ENCODE data around the gene ZFYVE28. TPM values are rescaled to one million over a fixed set of nuclear protein-coding genes. Genes with fewer than 3 reads are reported as not detected.

The ZFYVE28 gene
- total RNA-seq, 1 experiment from 2014 or later = 19.2 TPM

DNA sequence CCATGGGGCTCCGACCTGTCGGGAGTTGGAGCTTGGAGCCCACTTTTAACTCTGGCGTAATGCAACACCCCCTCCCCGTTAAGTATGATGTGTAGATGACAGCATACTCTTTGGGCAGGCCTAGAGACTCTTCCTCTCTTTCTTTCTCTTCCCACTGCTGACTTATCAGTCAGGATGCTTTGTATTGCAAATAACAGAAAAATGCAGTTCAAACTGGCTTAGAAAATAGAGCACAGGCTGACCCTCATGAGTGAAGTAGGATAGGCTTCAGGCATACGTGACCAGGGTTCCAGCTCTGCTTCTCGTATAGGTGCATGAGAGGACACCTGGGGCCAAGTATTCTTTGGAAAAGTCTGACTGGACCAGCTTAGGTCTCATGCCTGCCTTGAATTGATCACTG is 27.1 kb upstream of the ZFYVE28 start:
- Histone ChIP-seq H3K9me2 (ENCODE audit: insufficient read depth) (no peaks in the 10 kb centered on the region), H3K36me3 (ENCODE audit: control insufficient read depth in 1 of 2, insufficient read depth in 2 of 2, low read length in 2 of 2) (no peaks in the 10 kb centered on the region), H2AFZ (ENCODE audit: low read depth, low read length, poor library complexity, severe bottlenecking) (no peak overlapping the region), H3K4me1 (ENCODE audit: control insufficient read depth in 1 of 2, insufficient read depth in 2 of 2, low read length in 2 of 2) (peaks cover 4 to 10% of the 10 kb centered on the region in 2 experiments; a peak in 3 of 4 replicates), H3K79me2 (ENCODE audit: insufficient read depth, low read length) (no peaks in the 10 kb centered on the region), H3K4me2 (ENCODE audit: low read length) (no peak overlapping the region), H3K9me3 (ENCODE audit: control insufficient read depth in 1 of 2, insufficient read depth in 1 of 2, low read depth in 1 of 2, low read length in 2 of 2) (no peaks in the 10 kb centered on the region), H3K9ac (ENCODE audit: low read length) (no peak overlapping the region), H3K27ac (ENCODE audit: low read depth, low read length) (no peak overlapping the region), H4K20me1 (ENCODE audit: insufficient read depth) (no peaks in the 10 kb centered on the region), H3K4me3 (replicated peaks in 1 of 2; ENCODE audit: low read depth in 1 of 2, low read length in 2 of 2) (no peak overlapping the region), H3K27me3 (ENCODE audit: insufficient read depth, low read length) (no peaks in the 10 kb centered on the region)
- TF ChIP-seq ZNF274 (IDR thresholded peaks at IDR 0.05; ENCODE audit: low read depth, low read length) = no peak
- no peak for TF ChIP-seq EZH2 (IDR thresholded peaks at IDR 0.05)
- TF ChIP-seq, protein P1, sequence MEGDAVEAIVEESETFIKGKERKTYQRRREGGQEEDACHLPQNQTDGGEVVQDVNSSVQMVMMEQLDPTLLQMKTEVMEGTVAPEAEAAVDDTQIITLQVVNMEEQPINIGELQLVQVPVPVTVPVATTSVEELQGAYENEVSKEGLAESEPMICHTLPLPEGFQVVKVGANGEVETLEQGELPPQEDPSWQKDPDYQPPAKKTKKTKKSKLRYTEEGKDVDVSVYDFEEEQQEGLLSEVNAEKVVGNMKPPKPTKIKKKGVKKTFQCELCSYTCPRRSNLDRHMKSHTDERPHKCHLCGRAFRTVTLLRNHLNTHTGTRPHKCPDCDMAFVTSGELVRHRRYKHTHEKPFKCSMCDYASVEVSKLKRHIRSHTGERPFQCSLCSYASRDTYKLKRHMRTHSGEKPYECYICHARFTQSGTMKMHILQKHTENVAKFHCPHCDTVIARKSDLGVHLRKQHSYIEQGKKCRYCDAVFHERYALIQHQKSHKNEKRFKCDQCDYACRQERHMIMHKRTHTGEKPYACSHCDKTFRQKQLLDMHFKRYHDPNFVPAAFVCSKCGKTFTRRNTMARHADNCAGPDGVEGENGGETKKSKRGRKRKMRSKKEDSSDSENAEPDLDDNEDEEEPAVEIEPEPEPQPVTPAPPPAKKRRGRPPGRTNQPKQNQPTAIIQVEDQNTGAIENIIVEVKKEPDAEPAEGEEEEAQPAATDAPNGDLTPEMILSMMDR (IDR thresholded peaks at IDR 0.05 in 2 of 3, conservative IDR thresholded peaks at IDR 0.05 in 1 of 3; ENCODE audit: borderline replicate concordance in 1 of 3, insufficient read depth in 1 of 3, low read depth in 2 of 3, low read length in 2 of 3) = no peak
- TF ChIP-seq, protein P2, sequence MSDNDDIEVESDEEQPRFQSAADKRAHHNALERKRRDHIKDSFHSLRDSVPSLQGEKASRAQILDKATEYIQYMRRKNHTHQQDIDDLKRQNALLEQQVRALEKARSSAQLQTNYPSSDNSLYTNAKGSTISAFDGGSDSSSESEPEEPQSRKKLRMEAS (IDR thresholded peaks at IDR 0.05) = no peak
- TF ChIP-seq JUND (IDR thresholded peaks at IDR 0.05) = no peak
- no peak for TF ChIP-seq TCF7L2 (IDR thresholded peaks at IDR 0.05; ENCODE audit: borderline replicate concordance, extremely low read depth, insufficient read depth, insufficient read length)
- no peak for TF ChIP-seq POLR2A (IDR thresholded peaks at IDR 0.05; ENCODE audit: borderline replicate concordance, extremely low read depth, insufficient read depth, insufficient read length)
- TF ChIP-seq ZFX (IDR thresholded peaks at IDR 0.05) = no peak
- no peak for TF ChIP-seq ELF1 (IDR thresholded peaks at IDR 0.05; ENCODE audit: borderline replicate concordance, low read depth)
- no peak for TF ChIP-seq FOSL1 (IDR thresholded peaks at IDR 0.05; ENCODE audit: low read depth)
- TF ChIP-seq CBX3 (IDR thresholded peaks at IDR 0.05; ENCODE audit: low read depth) = no peak
- TF ChIP-seq SIN3A (IDR thresholded peaks at IDR 0.05; ENCODE audit: low read depth) = no peak
- TF ChIP-seq ZBTB33 (IDR thresholded peaks at IDR 0.05; ENCODE audit: extremely low read depth, insufficient replicate concordance, low read length) = no peak
- TF ChIP-seq YY1 (IDR thresholded peaks at IDR 0.05; ENCODE audit: extremely low read depth, insufficient replicate concordance, low read depth, low read length) = no peak
- no peak for TF ChIP-seq SRF (IDR thresholded peaks at IDR 0.05; ENCODE audit: low read depth)
- TF ChIP-seq EZH2phosphoT487 (IDR thresholded peaks at IDR 0.05; ENCODE audit: borderline replicate concordance) = no peak
- no peak for TF ChIP-seq EGR1 (IDR thresholded peaks at IDR 0.05; ENCODE audit: low read depth)
- no peak for TF ChIP-seq SP1 (IDR thresholded peaks at IDR 0.05; ENCODE audit: low read depth)
- no peak for TF ChIP-seq POLR2AphosphoS5 (IDR thresholded peaks at IDR 0.05; ENCODE audit: low read depth, low read length)
- TF ChIP-seq ATF3 (IDR thresholded peaks at IDR 0.05) = no peak
- intact Hi-C loops (cut with micrococcal nuclease) = no loop called here
- BruUV-seq (replicated peaks) = no TSS peak
- no peak for DNase-seq (ENCODE audit: low read depth, low spot score)
- ATAC-seq = no peak
- POLR2A ChIA-PET = no interaction called here
- CTCF ChIA-PET = interaction anchor here (0.7 kb wide), 1 partner anchor 153 kb away, joined by 3 read pairs; no protein-coding TSS in a partner anchor
- RAD21 ChIA-PET (ENCODE audit: low non-redundant PET in 1 of 2, low total read pairs in 2 of 2, uncharacterized antibody in 2 of 2, unreplicated experiment in 2 of 2) = no interaction called here

Data from HCT116 (cell line).